K562 treated with DMSO at 1 percent for 4 hours (cell line): ENCODE measurements around the gene AOC1. TPM values are rescaled to one million over a fixed set of nuclear protein-coding genes. Genes with fewer than 3 reads are reported as not detected.

Experiments
- total RNA-seq: library from RNA; unstranded; fragments of 300-600 nt; gene quantifications from 2 replicates; pipeline ENCODE4 v1.2.3, GENCODE V29; 2022; ENCODE audit not compliant: insufficient read depth

Gene AOC1, protein sequence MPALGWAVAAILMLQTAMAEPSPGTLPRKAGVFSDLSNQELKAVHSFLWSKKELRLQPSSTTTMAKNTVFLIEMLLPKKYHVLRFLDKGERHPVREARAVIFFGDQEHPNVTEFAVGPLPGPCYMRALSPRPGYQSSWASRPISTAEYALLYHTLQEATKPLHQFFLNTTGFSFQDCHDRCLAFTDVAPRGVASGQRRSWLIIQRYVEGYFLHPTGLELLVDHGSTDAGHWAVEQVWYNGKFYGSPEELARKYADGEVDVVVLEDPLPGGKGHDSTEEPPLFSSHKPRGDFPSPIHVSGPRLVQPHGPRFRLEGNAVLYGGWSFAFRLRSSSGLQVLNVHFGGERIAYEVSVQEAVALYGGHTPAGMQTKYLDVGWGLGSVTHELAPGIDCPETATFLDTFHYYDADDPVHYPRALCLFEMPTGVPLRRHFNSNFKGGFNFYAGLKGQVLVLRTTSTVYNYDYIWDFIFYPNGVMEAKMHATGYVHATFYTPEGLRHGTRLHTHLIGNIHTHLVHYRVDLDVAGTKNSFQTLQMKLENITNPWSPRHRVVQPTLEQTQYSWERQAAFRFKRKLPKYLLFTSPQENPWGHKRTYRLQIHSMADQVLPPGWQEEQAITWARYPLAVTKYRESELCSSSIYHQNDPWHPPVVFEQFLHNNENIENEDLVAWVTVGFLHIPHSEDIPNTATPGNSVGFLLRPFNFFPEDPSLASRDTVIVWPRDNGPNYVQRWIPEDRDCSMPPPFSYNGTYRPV
- total RNA-seq: not detected in 2 replicates

GRCh38 chr7:150852371-150852905, at the start of gene AOC1:
TSS of gene AOC1 (plus strand) at chr7:150852517. CDS start at chr7:150856471, 3,954 bp downstream.

Other genes with a start within 250 kb of the AOC1 start
- gene GIMAP6, start 220.1 kb upstream of the AOC1 start, total RNA-seq: 0.17 TPM in 1 of 2 replicates, not detected in the other
- 2.2 and 3.3 TPM in 2 replicates for gene GIMAP2, start 166.8 kb upstream of the AOC1 start, total RNA-seq
- gene GIMAP1, start 135.9 kb upstream of the AOC1 start, total RNA-seq: not detected in 2 replicates
- 0.55 and 0.70 TPM in 2 replicates for gene GIMAP5, start 115.1 kb upstream of the AOC1 start, total RNA-seq
- gene TMEM176B, start 52.2 kb upstream of the AOC1 start, total RNA-seq: 1.2 TPM in 1 of 2 replicates, not detected in the other
- 0.84 and 1.2 TPM in 2 replicates for gene TMEM176A, start 51.7 kb upstream of the AOC1 start, total RNA-seq
- gene KCNH2, start 125.8 kb downstream of the AOC1 start, total RNA-seq: 237 and 415 TPM in 2 replicates
- 52.5 and 62.3 TPM in 2 replicates for gene NOS3, start 138.5 kb downstream of the AOC1 start, total RNA-seq
- gene ATG9B, start 172.0 kb downstream of the AOC1 start, total RNA-seq: 2.0 TPM in 1 of 2 replicates, not detected in the other
- gene ABCB8, start 175.9 kb downstream of the AOC1 start, total RNA-seq: 38.5 and 41.9 TPM in 2 replicates
- gene ASIC3, start 196.0 kb downstream of the AOC1 start, total RNA-seq: 6.6 and 9.8 TPM in 2 replicates
- gene CDK5, start 205.4 kb downstream of the AOC1 start, total RNA-seq: 40.4 and 43.9 TPM in 2 replicates
- 296 and 338 TPM in 2 replicates for gene SLC4A2, start 207.1 kb downstream of the AOC1 start, total RNA-seq
- 110 and 123 TPM in 2 replicates for gene FASTK, start 228.3 kb downstream of the AOC1 start, total RNA-seq
- 233 and 285 TPM in 2 replicates for gene TMUB1, start 231.0 kb downstream of the AOC1 start, total RNA-seq
- gene AGAP3, start 234.0 kb downstream of the AOC1 start, total RNA-seq: 62.0 and 96.8 TPM in 2 replicates